Neuron (in vitro differentiated cells): Measurements from ENCODE around the gene KCNMB3.
"Not testable (repeated sequence)": the region's sequence is repeated elsewhere in the genome, so short reads cannot be mapped to it uniquely, and the experiment has no call there.

ENCODE experiments used
- H2AFZ ChIP-seq: one replicate; pipeline ENCODE4 v1.6.1; 2013; ENCODE audit warnings: low read depth, mild to moderate bottlenecking, inconsistent platforms, low read length, moderate library complexity
- H3K27me3 ChIP-seq: one replicate; pipeline ENCODE4 v1.6.1; 2013; ENCODE audit warnings: low read length; ENCODE audit not compliant: insufficient read depth
- H3K36me3 ChIP-seq: one replicate; pipeline ENCODE4 v1.6.1; 2013; ENCODE audit warnings: low read length; ENCODE audit not compliant: insufficient read depth
- H3K4me1 ChIP-seq: one replicate; pipeline ENCODE4 v1.6.1; 2013; ENCODE audit warnings: low read length; ENCODE audit not compliant: insufficient read depth
- H3K4me3 ChIP-seq: 2 replicates; pipeline ENCODE4 v1.5.1; 2013; ENCODE audit warnings: mild to moderate bottlenecking, low read length, moderate library complexity
- H3K9me3 ChIP-seq: one replicate; pipeline ENCODE4 v1.6.1; 2013; ENCODE audit warnings: low read length

Gene KCNMB3

DNA sequence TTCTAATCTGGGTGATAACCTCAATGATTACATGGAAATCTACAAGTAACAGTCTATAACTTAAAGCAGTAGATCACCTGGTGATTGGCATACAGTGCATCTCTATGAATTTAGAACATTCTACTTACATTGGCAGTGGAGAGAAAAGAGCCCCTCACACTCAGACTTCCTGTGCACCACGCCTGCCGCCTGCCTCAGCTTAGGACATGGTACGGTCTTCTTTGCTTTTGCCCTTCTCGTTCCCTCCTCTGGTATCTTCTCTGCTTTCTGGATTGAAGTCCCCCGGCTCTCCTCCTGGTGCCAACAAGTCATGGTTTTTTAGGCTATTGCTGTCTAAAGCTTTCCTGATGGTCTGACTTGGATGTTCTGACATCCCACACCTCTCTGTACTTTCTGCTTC lies 7.9 kb upstream of the KCNMB3 start:
- H3K4me1 ChIP-seq: no peaks in the 10 kb centered on the region
- no peaks in the 10 kb centered on the region for H3K27me3 ChIP-seq
- H3K36me3 ChIP-seq: no peaks in the 10 kb centered on the region
- H2AFZ ChIP-seq: no peak overlapping the region
- peaks cover 3% of the 10 kb centered on the region for H3K9me3 ChIP-seq
- H3K4me3 ChIP-seq: no peak overlapping the region

DNA sequence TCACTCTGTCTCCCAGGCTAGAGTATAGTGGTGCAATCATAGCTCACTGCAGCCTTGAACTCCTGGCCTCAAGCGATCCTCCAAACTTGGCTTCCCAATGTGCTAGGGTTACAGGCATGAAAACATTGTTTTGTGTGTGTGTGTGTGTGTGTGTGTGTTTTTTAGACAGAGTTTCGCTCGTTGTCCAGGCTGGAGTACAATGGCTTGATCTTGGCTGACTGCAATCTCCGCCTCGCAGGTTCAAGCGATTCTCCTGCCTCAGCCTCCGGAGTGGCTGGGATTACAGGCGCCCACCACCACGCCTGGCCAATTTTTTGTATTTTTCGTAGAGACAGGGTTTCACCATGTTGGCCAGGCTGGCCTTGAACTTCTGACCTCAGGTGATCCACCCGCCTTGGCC lies 6.8 kb upstream of the KCNMB3 start:
- H3K27me3 ChIP-seq, H3K4me1 ChIP-seq, H3K9me3 ChIP-seq, H3K36me3 ChIP-seq, H2AFZ ChIP-seq, H3K4me3 ChIP-seq: not testable (repeated sequence)

DNA sequence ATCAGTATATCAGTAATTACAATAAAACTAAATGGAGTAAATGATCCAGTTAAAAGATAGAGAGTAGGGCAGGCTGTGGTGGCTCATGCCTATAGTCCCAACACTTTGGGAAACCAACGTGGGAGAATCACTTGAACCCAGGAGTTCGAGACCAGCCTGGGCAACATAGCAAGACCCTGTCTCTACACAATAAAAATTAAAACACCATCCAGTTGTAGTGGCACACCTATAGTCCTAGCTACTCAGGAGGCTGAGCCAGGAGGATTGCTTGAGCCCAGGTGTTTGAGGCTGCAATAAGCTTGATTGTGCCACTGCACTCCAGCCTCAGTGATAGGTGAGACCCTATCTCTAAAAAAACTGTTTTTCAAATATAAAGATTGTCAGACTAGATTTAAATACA lies 5.9 kb upstream of the KCNMB3 start:
- H3K36me3 ChIP-seq: no peaks in the 10 kb centered on the region
- H3K9me3 ChIP-seq: peaks cover 3% of the 10 kb centered on the region
- H3K4me3 ChIP-seq: no peak overlapping the region
- no peaks in the 10 kb centered on the region for H3K27me3 ChIP-seq
- H3K4me1 ChIP-seq: no peaks in the 10 kb centered on the region
- no peak overlapping the region for H2AFZ ChIP-seq

DNA sequence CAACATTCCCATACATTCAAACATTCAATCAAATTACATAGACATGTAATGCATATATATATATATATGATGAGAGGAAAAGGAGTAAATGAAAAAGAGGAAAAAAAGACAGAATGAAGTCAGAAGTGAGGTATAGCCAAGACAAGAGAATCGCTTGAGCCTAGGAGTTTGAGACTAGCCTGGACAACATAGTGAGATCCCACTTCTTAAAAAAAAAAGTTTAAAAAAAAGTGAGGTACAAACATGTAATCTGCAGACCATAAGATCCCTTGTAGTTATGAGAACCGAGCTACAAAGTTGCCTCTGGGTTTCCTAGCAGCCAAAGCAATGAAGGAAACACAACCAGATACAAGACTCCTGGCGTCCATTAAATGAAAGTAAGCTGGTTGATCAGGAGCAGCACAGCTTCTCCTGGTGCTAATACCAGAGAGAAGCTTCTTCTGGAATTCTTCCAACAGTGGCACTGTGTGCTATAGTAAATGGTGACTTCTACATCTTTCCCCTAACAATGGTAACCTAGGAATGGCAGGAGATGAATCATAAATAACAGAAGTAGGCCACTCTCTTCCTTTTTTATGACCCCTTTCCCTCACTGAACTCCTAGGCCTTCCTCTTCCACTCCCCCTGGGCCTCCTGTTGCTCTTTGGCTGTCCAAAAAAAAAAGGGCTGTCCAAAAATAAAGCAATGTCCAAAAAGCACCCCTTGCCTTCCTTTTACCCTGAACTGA lies 3.5 kb downstream of the KCNMB3 start:
- Histone ChIP-seq H3K27me3 (no peaks in the 10 kb centered on the region), H2AFZ (no peak overlapping the region), H3K36me3 (no peaks in the 10 kb centered on the region), H3K4me1 (no peaks in the 10 kb centered on the region), H3K9me3 (no peaks in the 10 kb centered on the region), H3K4me3 (no peak overlapping the region)

DNA sequence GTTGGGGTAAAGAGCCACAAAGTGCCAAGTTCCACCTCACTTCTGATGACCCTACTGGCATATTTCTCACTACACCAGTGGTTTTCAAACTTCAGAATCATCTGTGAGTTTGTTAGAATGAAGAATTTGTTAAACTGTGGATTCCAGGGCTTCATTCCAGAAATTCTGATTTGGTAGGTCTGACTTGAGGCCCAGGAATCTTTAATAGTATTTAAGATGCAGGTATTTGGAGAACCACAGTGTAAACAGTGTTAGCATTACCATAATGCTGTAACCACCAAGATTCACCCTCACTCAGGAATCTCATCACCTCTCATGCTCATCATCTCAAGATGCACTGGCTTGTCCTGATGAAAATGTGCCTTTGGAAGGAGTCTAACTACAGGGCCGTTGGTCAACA lies 6.0 kb downstream of the KCNMB3 start:
- H3K27me3 ChIP-seq: no peaks in the 10 kb centered on the region
- no peaks in the 10 kb centered on the region for H3K9me3 ChIP-seq
- H3K36me3 ChIP-seq: no peaks in the 10 kb centered on the region
- no peaks in the 10 kb centered on the region for H3K4me1 ChIP-seq
- H3K4me3 ChIP-seq: no peak overlapping the region
- H2AFZ ChIP-seq: no peak overlapping the region

DNA sequence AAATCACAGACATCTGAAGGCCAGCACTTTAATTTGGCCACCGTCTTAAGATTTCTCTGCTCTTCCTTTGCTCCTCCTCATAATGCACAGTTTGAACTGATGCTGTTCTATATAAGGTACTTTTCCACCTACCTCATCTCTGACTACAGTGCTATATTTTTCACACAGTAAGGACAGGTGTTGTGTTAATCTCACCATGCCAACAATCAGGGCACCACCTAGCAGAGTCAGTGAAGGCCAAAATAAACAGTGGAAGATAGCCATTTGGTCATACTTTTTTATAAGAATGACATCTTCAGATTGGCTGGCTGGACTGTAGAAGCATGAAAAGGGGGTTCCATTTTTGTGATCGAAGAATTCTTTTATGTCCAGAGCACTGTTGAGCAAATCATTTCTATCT lies 8.1 kb downstream of the KCNMB3 start:
- not testable (repeated sequence) for H3K4me1 ChIP-seq, H3K36me3 ChIP-seq, H3K4me3 ChIP-seq, H2AFZ ChIP-seq, H3K9me3 ChIP-seq, H3K27me3 ChIP-seq

DNA sequence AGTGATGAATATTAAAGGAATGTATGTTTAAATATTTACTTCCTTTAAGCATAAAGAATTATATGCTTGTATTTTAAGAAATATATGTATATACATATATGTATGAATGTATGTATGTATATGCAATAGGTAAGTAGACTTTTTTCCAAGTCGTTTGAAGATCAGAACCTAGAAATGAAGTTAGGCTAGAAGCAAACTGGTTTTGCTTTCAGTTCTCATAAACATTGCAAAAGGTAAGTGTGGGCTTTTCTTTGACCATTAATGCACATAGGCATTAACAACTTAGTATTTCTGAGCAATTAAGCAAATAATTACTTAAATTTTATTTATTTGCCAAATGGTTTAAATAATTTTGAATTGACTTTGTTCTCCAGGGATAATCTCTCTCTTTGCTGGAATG lies 10.6 kb downstream of the KCNMB3 start:
- H2AFZ ChIP-seq, H3K4me1 ChIP-seq, H3K9me3 ChIP-seq: not testable (repeated sequence)

DNA sequence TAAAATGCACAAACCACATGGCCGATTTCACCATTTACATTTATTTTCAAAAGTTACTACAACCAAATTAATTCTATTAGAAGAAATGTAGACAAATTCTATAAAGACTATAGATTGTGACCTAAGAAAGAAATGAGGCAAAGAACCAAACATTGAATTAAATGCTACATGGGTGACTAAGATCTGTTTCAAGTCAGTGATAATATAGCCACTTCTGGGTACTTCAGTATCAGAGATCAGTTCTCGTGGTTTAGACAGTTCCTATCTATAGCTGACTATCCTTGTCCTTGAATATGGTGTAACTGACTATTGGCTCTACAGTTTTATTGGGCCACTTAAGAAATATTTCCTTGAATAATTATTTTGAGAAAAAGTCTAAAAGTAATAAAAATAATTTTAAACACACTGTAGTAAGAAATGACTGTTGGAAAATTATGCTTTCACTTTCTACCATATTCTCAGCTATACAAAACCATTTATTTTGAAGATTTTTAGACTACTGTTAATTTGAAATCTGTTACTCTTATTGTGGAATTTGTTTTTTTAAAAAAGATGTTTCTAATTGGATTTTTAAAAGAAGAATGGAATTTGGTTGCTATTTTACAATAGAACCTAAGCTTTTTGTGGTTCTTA lies 14.1 kb downstream of the KCNMB3 start:
- Histone ChIP-seq H3K4me3 (no peak overlapping the region), H3K27me3 (no peaks in the 10 kb centered on the region), H3K4me1 (peaks cover 5% of the 10 kb centered on the region), H3K36me3 (peaks cover 7% of the 10 kb centered on the region), H3K9me3 (no peaks in the 10 kb centered on the region), H2AFZ (no peak overlapping the region)

More for the DNA sequence above, 10.6 kb downstream of the KCNMB3 start:
- not testable (repeated sequence) for H3K36me3 ChIP-seq, H3K27me3 ChIP-seq, H3K4me3 ChIP-seq

DNA sequence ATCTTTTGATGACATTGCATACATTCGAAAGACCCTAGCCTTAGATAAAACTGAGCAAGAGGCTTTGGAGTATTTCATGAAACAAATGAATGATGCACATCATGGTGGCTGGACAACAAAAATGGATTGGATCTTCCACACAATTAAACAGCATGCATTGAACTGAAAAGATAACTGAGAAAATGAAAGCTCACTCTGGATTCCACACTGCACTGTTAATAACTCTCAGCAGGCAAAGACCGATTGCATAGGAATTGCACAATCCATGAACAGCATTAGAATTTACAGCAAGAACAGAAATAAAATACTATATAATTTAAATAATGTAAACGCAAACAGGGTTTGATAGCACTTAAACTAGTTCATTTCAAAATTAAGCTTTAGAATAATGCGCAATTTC lies 16.7 kb downstream of the KCNMB3 start:
- Histone ChIP-seq H3K4me3 (no peak overlapping the region), H3K9me3 (no peaks in the 10 kb centered on the region), H3K36me3 (peaks cover 22% of the 10 kb centered on the region), H3K4me1 (peaks cover 5% of the 10 kb centered on the region), H2AFZ (no peak overlapping the region), H3K27me3 (no peaks in the 10 kb centered on the region)

DNA sequence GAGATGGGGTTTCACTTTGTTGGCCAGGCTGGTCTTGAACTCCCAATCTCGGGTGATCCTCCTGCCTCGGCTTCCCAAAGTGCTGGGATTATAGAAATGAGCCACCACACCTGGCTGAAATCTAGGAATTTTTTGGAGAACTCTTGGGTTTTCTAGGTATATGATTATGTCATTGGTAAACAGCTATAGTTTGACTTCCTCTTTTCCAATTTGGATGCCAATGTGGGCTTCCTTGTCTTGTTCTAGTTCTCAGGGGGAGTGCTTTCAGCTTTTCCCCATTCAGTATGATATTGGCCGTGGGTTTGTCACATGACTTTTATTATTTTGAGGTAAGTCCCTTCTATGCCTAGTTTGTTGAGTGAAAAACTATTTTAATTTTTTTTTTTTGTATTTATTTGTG lies 17.9 kb downstream of the KCNMB3 start:
- H3K27me3 ChIP-seq: no peaks in the 10 kb centered on the region
- H2AFZ ChIP-seq: no peak overlapping the region
- peaks cover 5% of the 10 kb centered on the region for H3K4me1 ChIP-seq
- H3K4me3 ChIP-seq: no peak overlapping the region
- H3K36me3 ChIP-seq: peaks cover 25% of the 10 kb centered on the region
- H3K9me3 ChIP-seq: no peaks in the 10 kb centered on the region

DNA sequence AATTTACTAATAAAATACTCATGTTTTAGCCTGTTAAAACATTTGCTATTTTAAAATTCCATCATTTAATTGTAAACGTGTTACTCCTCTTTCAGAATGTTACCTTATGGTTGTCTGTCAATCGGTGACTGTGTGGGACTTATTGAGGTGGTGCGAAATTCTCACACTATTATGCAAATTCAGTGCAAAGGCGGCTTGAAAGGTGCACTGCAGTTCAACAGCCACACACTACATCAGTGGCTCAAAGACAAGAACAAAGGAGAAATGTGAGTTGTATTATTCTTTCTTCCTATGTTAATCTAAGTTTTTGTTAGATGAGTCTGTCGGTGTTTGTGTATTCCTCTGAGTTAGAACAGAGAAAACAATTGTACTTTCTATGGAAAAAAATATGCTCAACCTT lies 21.7 kb downstream of the KCNMB3 start:
- H3K4me3 ChIP-seq: no peak overlapping the region
- H3K27me3 ChIP-seq: no peaks in the 10 kb centered on the region
- H3K9me3 ChIP-seq: no peaks in the 10 kb centered on the region
- H3K36me3 ChIP-seq: peaks cover 33% of the 10 kb centered on the region
- H3K4me1 ChIP-seq: peaks cover 5% of the 10 kb centered on the region
- no peak overlapping the region for H2AFZ ChIP-seq

DNA sequence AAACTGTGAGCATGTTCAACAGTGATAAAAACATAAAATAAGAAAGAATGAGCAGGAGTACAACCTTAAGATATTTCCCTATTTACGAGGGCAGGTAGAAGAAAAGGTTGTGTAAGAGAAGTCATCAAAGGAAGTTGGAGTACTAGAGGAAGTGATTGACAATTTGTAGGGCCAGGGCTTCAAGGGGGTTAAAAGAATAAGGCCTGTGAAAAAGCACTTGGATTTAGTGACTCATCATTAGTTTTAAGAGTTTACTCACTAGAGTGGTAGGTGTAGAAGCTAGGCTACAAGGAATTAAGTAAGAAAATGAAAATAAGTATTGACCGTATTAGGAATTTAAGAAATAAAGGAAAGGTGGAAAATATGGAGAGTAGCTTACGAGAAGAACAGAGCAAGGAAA lies 23.6 kb downstream of the KCNMB3 start:
- Histone ChIP-seq H3K4me3 (no peak overlapping the region), H3K36me3 (peaks cover 39% of the 10 kb centered on the region), H3K9me3 (no peaks in the 10 kb centered on the region), H2AFZ (no peak overlapping the region), H3K27me3 (no peaks in the 10 kb centered on the region), H3K4me1 (no peaks in the 10 kb centered on the region)

DNA sequence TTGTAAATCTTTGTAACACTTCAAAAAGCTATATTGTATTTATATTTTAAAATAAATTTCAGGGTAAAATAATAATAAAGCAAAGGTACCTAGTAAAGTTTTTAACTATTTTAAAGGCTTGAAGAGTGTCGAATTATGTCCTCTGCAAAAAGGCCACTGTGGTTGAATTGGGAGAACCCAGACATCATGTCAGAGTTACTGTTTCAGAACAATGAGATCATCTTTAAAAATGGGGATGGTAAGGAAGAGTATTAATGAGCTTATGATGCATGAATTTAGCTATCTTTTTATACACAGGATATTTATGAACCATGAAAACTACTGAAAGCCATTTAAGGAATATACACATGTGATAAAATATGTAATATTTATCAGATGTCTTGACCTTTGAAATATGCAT lies 26.3 kb downstream of the KCNMB3 start:
- no peaks in the 10 kb centered on the region for H3K4me1 ChIP-seq
- H3K4me3 ChIP-seq: no peak overlapping the region
- no peaks in the 10 kb centered on the region for H3K27me3 ChIP-seq
- H3K9me3 ChIP-seq: no peaks in the 10 kb centered on the region
- H3K36me3 ChIP-seq: peaks cover 31% of the 10 kb centered on the region
- H2AFZ ChIP-seq: no peak overlapping the region

DNA sequence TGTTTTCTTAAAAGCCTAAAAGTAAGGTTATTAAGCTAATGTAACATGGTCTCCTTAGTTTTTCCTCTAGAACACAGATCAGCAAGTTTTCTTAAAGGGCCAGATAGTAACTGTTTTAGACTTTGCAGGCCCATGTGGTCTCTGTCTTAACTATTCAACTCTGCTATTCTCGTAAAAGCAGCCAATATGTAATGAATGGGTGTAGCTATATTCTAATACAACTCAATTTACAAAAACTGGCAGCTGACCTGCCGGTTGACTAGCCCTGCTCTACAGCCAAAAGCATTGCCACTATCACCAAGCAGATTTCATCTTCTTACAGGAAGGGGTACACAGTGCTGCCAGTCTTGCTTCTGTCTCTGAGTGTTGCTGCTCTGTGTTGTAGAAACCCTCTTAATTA lies 27.4 kb downstream of the KCNMB3 start:
- Histone ChIP-seq H2AFZ (no peak overlapping the region), H3K4me1 (no peaks in the 10 kb centered on the region), H3K36me3 (peaks cover 28% of the 10 kb centered on the region), H3K9me3 (no peaks in the 10 kb centered on the region), H3K4me3 (no peak overlapping the region), H3K27me3 (no peaks in the 10 kb centered on the region)
